Activated CD4-positive, alpha-beta T cell treated with anti-CD3 and anti-CD28 coated beads for 36 hours (primary cell): ENCODE measurements around the gene FAM184B. TPM values are rescaled to one million over a fixed set of nuclear protein-coding genes. Genes with fewer than 3 reads are reported as not detected.

Source experiments
- ATAC-seq: fragments of 200-7000 bp; cut with Tn5 transposase; one replicate; pipeline ENCODE4 v1.10.0; 2021; ENCODE audit warnings: mild to moderate bottlenecking, moderate library complexity
- CTCF ChIA-PET: fragments of 350-600 bp; sonication (Branson Sonifier 250); formaldehyde crosslinking; loops from one replicate; lab custom pipeline; 2021; ENCODE audit warnings: antibody characterized with exemption; lab: Charles Lee
- POLR2A ChIA-PET: fragments of 350-600 bp; sonication (Branson Sonifier 250); formaldehyde crosslinking; loops from one replicate; lab custom pipeline; 2021; ENCODE audit warnings: antibody characterized with exemption, inconsistent platforms; lab: Charles Lee
- DNase-seq: peaks from one replicate; pipeline ENCODE4 v3.0.0-alpha.2; 2020
- H3K27ac Mint-ChIP-seq: one replicate; pipeline ENCODE4 v1.8.0; 2021; ENCODE audit warnings: mixed read lengths
- H3K27me3 Mint-ChIP-seq: one replicate; pipeline ENCODE4 v1.8.0; 2021; ENCODE audit warnings: mixed read lengths
- H3K36me3 Mint-ChIP-seq: one replicate; pipeline ENCODE4 v1.8.0; 2021; ENCODE audit warnings: low read depth, mixed read lengths
- H3K4me1 Mint-ChIP-seq: one replicate; pipeline ENCODE4 v1.8.0; 2021; ENCODE audit warnings: mixed read lengths
- H3K4me3 Mint-ChIP-seq: one replicate; pipeline ENCODE4 v1.8.0; 2021; ENCODE audit warnings: mild to moderate bottlenecking, moderate library complexity, mixed read lengths
- H3K9me3 Mint-ChIP-seq: one replicate; pipeline ENCODE4 v1.8.0; 2021; ENCODE audit warnings: low read depth, mixed read lengths
- intact Hi-C, 2 experiments: fragments of 100-400 bp; cut with DNase I in 1 of 2; cut with micrococcal nuclease in 1 of 2; formaldehyde crosslinking; loops; one replicate each; pipeline versions ENCODE4 v1.14.2 to v1.15.1; 2022 to 2024; cut with DNase I, micrococcal nuclease
- total RNA-seq, 2 experiments: library from RNA; stranded (reverse); gene quantifications; one replicate each; pipeline ENCODE4 v1.2.3, GENCODE V29; 2021

The FAM184B gene
- total RNA-seq, 2 experiments from 2014 or later: 0.04 TPM; not detected in 1

DNA sequence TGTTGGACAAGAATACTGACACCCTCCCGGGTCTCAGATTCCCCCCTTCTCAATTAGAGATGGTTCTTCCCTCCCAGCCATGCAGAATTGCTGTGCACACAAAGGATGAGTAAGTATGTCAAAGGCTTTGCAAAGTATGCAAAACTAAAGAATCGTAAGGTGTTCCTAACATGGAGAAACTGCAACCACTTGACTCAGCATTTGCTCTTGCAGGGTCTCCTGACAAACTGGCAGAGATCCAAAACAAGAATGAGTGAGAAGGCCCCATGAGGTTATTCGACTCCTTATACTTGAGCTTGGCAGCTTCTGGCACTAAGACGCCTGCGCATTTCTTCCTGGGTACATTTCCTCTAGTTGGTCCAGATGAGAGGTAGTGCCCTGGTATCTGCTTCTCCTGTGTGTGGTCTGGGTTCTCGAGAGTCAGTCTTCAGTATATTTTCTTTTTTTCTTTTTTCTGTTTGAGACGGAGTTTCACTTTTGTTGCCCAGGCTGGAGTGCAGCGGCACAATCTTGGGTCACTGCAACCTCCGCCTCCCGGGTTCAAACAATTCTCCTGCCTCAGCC is 8.2 kb downstream of the FAM184B start:
- no peak for DNase-seq
- no peaks in the 10 kb centered on the region for H3K9me3 Mint-ChIP-seq
- ChIA-PET POLR2A (no interaction called here), CTCF (interaction anchor here (1.2 kb wide), 1 partner anchor 33 kb away, joined by 3 read pairs; no protein-coding TSS in a partner anchor)
- no peak for ATAC-seq
- H3K27ac Mint-ChIP-seq: no peak overlapping the region
- no peak overlapping the region for H3K4me3 Mint-ChIP-seq
- no peaks in the 10 kb centered on the region for H3K27me3 Mint-ChIP-seq
- no peaks in the 10 kb centered on the region for H3K36me3 Mint-ChIP-seq
- H3K4me1 Mint-ChIP-seq: no peaks in the 10 kb centered on the region
- intact Hi-C loops: no loop called here

DNA sequence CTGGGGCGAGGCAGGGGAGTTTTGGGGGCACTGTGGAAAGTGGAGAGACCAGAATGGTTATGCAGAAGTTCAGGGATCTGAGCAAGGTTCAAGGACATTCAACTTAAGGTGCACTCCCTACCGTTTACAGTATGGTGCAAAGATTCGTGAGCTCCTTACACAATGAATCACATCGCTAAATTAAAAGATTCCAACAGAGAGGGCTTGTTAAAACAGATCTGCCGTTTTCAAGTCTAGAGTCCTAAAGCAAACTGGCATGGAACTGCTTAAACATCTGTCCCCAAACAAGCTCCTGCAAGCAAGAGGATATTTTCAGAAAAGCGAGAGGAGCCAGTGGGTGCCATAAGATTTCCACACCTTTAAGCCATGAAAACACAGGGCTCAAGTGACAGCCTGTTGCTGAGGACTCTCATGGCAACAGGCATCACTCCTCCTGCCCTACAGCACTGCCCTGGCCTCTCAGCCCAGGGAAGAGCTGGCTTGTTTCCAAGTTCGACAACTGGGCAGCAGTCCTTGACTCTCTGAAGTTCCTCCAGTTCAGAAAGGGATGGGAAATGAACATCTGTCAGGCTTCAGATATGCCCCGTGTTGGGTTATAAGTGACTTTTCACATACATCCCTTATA is 10.0 kb downstream of the FAM184B start:
- Mint-ChIP-seq H3K36me3 (no peaks in the 10 kb centered on the region), H3K27ac (no peak overlapping the region), H3K27me3 (no peaks in the 10 kb centered on the region), H3K4me3 (no peak overlapping the region), H3K4me1 (no peaks in the 10 kb centered on the region), H3K9me3 (no peaks in the 10 kb centered on the region)
- intact Hi-C loops: no loop called here
- POLR2A ChIA-PET: no interaction called here
- ATAC-seq: no peak
- CTCF ChIA-PET: interaction anchor here (0.9 kb wide), 1 partner anchor 10 kb away, joined by 4 read pairs; no protein-coding TSS in a partner anchor
- no peak for DNase-seq

- no peak overlapping the region for H3K27ac Mint-ChIP-seq
- DNase-seq (no peak), ATAC-seq (no peak)
- H3K4me3 Mint-ChIP-seq: no peak overlapping the region
- ChIA-PET POLR2A (no interaction called here), CTCF (interaction anchor here (0.9 kb wide), 1 partner anchor 10 kb away, joined by 4 read pairs; no protein-coding TSS in a partner anchor)
- peaks cover under 1% of the 10 kb centered on the region for H3K9me3 Mint-ChIP-seq
- no peaks in the 10 kb centered on the region for H3K27me3 Mint-ChIP-seq
- intact Hi-C loops: no loop called here
- peaks cover 3% of the 10 kb centered on the region for H3K36me3 Mint-ChIP-seq
- peaks cover 3% of the 10 kb centered on the region for H3K4me1 Mint-ChIP-seq
These were observed 10.6 kb downstream of the FAM184B start for GRCh38 chr4:17770845-17771244.

GRCh38 chr4:17769406-17770174 is 11.8 kb downstream of the FAM184B start:
- no peak for DNase-seq
- no peak for ATAC-seq
- Mint-ChIP-seq H3K27ac (no peak overlapping the region), H3K27me3 (no peaks in the 10 kb centered on the region), H3K4me3 (no peak overlapping the region), H3K9me3 (peaks cover 1% of the 10 kb centered on the region), H3K4me1 (peaks cover 8% of the 10 kb centered on the region), H3K36me3 (peaks cover 3% of the 10 kb centered on the region)
- intact Hi-C loops: no loop called here
- ChIA-PET POLR2A (no interaction called here), CTCF (no interaction called here)

DNA sequence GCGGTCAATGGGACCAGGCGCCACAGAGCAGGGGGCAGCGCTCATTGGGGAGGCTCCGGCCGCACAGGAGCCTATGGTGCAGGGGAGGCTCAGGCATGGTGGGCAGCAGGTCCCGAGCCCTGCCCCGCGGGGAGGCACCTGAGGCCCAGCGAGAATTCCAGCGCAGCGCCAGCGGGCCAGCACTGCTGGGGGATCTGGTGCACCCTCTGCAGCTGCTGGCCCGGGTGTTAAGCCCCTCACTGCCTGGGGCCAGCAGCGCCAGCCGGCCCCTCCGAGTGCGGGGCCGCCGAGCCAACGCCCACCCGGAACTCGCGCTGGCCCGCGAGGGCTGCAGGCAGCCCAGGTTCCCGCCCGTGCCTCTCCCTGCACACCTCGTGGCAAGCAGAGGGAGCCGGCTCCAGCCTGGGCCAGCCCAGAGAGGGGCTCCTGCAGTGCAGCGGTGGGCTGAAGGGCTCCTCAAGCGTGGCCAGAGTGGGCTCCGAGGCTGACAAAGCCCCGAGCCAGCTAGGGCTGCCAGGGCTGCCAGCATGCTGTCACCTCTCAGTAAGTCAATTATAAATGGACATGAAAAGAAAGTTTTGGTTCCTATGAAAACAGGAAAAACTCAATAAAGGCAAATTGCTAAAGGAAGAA is 14.5 kb downstream of the FAM184B start:
- ATAC-seq (no peak), DNase-seq (no peak)
- POLR2A ChIA-PET: no interaction called here
- H3K27me3 Mint-ChIP-seq: no peaks in the 10 kb centered on the region
- no peak overlapping the region for H3K27ac Mint-ChIP-seq
- H3K4me1 Mint-ChIP-seq: peaks cover 8% of the 10 kb centered on the region
- CTCF ChIA-PET: no interaction called here
- peaks cover 1% of the 10 kb centered on the region for H3K9me3 Mint-ChIP-seq
- intact Hi-C loops: no loop called here
- H3K36me3 Mint-ChIP-seq: peaks cover 3% of the 10 kb centered on the region
- no peak overlapping the region for H3K4me3 Mint-ChIP-seq

DNA sequence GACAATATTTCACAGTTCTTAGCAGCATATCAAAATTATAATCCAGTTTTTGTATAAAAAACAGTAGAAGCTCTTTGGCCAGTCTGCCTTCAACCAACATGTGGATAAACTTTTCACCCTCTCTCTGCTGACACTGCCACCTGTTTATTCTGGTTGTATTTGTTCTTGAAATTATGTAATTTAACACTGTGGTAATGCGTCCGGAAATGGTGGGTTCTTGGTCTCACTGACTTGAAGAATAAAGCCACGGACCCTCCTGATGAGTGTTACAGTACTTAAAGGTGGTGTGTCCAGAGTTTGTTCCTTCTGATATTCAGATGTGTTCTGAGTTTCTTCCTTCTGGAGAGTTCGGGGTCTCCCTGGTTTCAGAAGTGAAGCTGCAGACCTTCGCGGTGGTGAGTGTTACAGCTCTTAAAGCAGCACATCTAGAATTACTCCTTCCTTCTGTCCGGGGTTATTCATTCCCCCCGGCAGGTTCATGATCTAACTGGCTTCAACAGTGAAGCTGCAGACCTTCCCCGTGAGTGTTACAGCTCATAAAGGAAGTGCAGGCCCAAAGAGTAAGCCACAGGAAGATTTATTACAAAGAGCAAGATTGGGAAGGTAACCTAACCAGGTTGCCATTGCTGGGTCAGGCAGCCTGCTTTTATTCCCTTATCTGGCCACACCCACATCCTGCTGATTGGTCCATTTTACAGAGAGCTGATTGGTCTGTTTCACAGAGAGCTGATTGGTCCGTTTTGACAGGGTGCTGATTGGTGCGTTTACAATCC is 15.7 kb downstream of the FAM184B start:
- CTCF ChIA-PET: interaction anchor here (0.5 to 1.3 kb wide), 3 partner anchors 10 to 50 kb away, joined by 3 read pairs; no protein-coding TSS in a partner anchor
- Mint-ChIP-seq H3K27ac (no peak overlapping the region), H3K4me3 (no peak overlapping the region), H3K36me3 (peaks cover 3% of the 10 kb centered on the region), H3K27me3 (no peaks in the 10 kb centered on the region), H3K4me1 (peaks cover 8% of the 10 kb centered on the region), H3K9me3 (peaks cover 1% of the 10 kb centered on the region)
- POLR2A ChIA-PET: interaction anchor here (0.7 to 0.8 kb wide), 2 partner anchors 41 to 382 kb away, joined by 4 read pairs; no protein-coding TSS in a partner anchor
- intact Hi-C loops: no loop called here
- DNase-seq (peak; percentile 14), ATAC-seq (peak; percentile 51)

- Mint-ChIP-seq H3K9me3 (peaks cover 1% of the 10 kb centered on the region), H3K27me3 (no peaks in the 10 kb centered on the region)
These were observed 17.5 kb downstream of the FAM184B start for GRCh38 chr4:17763931-17764330.

GRCh38 chr4:17763416-17763815 is 18.0 kb downstream of the FAM184B start:
- intact Hi-C loops: no loop called here
- Mint-ChIP-seq H3K36me3 (peaks cover 3% of the 10 kb centered on the region), H3K4me3 (no peak overlapping the region), H3K9me3 (peaks cover 1% of the 10 kb centered on the region), H3K27ac (no peak overlapping the region), H3K27me3 (no peaks in the 10 kb centered on the region), H3K4me1 (peaks cover 8% of the 10 kb centered on the region)
- CTCF ChIA-PET: interaction anchor here (0.6 kb wide), 1 partner anchor 325 kb away, joined by 3 read pairs; no protein-coding TSS in a partner anchor
- ATAC-seq (no peak), DNase-seq (no peak)
- POLR2A ChIA-PET: no interaction called here

More at GRCh38 chr4:17763931-17764330, 17.5 kb downstream of the FAM184B start:
- H3K36me3 Mint-ChIP-seq: peaks cover 3% of the 10 kb centered on the region
- ATAC-seq: no peak
- POLR2A ChIA-PET: no interaction called here
- intact Hi-C loops: no loop called here
- DNase-seq: no peak
- no peak overlapping the region for H3K27ac Mint-ChIP-seq
- CTCF ChIA-PET: interaction anchor here (0.6 kb wide), 1 partner anchor 325 kb away, joined by 3 read pairs; no protein-coding TSS in a partner anchor
- no peak overlapping the region for H3K4me3 Mint-ChIP-seq
- H3K4me1 Mint-ChIP-seq: peaks cover 8% of the 10 kb centered on the region

- ATAC-seq: no peak
- DNase-seq: peak; percentile 14
- CTCF ChIA-PET: interaction anchor here (0.6 to 0.8 kb wide), 2 partner anchors 13 to 1633 kb away, joined by 3 to 4 read pairs; no protein-coding TSS in a partner anchor
- H3K36me3 Mint-ChIP-seq: peaks cover 3% of the 10 kb centered on the region
- no peaks in the 10 kb centered on the region for H3K27me3 Mint-ChIP-seq
- H3K27ac Mint-ChIP-seq: no peak overlapping the region
- H3K4me3 Mint-ChIP-seq: no peak overlapping the region
- H3K9me3 Mint-ChIP-seq: peaks cover 1% of the 10 kb centered on the region
- peaks cover 8% of the 10 kb centered on the region for H3K4me1 Mint-ChIP-seq
- intact Hi-C loops: no loop called here
- POLR2A ChIA-PET: no interaction called here
These were observed 18.7 kb downstream of the FAM184B start for GRCh38 chr4:17762726-17763125.

DNA sequence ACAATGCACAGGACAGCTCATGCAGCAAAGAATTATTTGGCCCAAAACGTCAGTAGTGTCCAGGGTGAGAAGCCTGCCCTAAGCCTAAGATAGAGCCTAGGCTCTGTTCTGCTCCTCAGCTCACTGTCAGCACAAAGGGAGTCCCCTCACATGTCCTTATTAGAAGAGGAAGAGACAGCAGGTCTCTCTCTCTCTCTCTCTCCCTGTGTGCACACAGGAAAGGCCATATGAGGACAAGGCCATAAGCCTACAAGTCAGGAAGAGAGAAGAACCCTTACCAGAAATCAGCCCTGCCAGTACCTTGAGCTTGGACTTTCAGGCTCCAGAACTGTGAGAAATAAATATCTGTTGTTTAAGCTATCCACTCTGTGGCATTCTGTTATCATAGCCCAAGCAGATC is 20.4 kb downstream of the FAM184B start:
- CTCF ChIA-PET: interaction anchor here (1.0 kb wide), 2 partner anchors 10 to 44 kb away, joined by 4 read pairs; no protein-coding TSS in a partner anchor
- Mint-ChIP-seq H3K4me1 (peaks cover 8% of the 10 kb centered on the region), H3K9me3 (peaks cover 1% of the 10 kb centered on the region), H3K27ac (no peak overlapping the region), H3K27me3 (no peaks in the 10 kb centered on the region), H3K4me3 (no peak overlapping the region), H3K36me3 (peaks cover under 1% of the 10 kb centered on the region)
- intact Hi-C loops: no loop called here
- POLR2A ChIA-PET: no interaction called here
- DNase-seq: no peak
- ATAC-seq: no peak
